Activated T-cell treated with anti-CD3 and anti-CD28 coated beads for 48 hours (primary cell): ENCODE results near the gene ECE2.
A peak's percentile ranks its signal among the peaks of the same experiment; 100 is the strongest.

Experiments used
- DNase-seq: peaks from one replicate; pipeline ENCODE4 v3.0.0-alpha.2; 2020; ENCODE audit warnings: low read depth

Gene ECE2

DNA sequence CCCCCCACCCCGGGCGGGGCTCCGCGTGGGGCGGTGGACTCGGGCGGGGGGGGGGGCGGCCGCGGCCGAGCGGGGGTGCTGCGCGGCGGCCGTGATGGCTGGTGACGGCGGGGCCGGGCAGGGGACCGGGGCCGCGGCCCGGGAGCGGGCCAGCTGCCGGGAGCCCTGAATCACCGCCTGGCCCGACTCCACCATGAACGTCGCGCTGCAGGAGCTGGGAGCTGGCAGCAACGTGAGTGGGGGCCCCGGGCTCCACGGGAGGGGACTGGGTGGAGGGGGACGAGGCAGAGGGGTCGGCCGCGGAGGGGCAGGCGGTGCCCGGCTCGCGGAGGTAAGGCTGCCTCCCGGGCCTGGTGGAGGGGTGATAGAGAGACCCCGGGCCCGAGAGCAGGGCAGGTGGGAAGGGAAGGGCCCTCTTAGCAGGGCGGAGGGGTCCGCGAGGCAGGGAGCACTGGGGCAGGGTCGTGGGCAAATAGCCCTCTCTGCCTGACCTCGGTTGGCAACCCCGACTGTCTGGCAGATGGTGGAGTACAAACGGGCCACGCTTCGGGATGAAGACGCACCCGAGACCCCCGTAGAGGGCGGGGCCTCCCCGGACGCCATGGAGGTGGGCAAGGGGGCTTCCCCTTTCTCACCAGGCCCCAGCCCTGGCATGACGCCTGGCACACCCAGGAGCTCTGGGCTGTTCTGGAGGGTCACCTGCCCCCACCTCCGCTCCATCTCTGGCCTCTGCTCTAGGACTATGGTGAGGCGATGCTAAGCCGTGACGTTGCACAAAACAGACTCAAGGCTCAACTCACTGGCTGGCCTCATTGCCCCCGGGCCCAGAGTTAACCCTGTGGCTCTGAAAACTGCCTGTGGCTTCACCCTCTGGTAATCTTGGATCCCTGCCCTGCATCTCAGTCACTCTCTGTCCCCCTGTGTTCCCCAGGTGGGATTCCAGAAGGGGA is at the start of gene ECE2:
ECE2 (plus strand) TSS at position 62 of the 950 bp plus-strand sequence; CDS start at position 194, 132 bp downstream.
- DNase-seq: no peak

DNA sequence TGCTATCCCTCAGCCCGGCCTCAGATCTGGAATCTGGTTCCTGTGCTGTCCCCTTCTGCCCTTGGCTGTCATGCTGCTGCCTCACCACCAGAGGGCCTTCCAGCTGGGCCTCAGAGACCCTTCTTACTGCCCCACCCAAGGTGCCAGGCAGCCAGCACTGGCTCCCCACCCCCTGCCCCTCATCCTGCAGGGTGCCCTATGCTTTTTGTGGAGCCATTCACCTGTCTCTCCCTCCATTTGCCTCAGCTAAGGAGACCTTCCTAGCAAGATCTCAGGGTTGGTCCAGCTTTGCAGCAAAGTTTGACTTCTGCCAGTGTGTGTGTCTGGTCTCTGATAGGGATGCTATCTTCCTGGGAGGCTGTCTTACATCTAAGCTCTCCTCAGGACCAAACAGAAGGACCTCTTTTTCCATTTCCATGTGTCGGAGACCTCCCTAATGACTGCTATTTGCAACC is 48.3 kb upstream of the ECE2 start:
- peak; percentile 44 for DNase-seq

DNA sequence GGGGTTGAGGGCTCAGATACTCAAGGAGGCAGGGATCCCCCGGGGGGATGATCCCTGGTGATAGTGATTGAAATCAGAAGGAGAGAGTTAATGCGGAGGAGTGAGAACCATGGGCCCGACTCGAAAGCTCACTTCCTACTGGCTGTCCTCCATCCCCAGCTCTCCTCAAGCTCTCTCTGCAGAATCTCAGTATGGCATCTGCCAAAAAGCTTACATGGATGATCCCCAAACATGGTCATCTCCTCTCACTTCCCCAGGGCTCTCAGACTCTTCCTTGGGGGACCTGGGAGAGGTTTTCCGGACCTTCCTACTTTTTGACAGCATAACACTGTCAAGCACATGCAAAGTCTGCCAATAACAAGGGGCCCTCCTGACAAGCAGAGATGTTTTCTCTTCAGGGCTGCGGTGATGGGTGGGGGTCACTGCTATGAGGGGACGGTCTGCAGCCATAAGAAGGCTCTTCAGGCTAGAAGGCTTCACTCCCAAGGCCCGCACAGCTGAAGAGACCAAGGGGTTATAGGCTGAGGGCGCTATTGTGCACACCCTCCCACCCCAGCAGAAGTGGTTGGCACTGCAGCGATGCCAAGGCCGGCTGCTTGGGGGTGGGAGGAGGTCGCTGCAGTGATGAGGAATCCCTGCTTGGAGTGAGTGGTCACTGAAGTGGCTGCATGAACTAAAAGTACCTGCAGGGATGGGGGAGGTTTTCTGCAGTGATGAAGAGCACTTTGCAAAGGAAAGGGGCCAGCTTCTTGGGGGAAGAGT is 47.3 kb upstream of the ECE2 start:
- DNase-seq: no peak

DNA sequence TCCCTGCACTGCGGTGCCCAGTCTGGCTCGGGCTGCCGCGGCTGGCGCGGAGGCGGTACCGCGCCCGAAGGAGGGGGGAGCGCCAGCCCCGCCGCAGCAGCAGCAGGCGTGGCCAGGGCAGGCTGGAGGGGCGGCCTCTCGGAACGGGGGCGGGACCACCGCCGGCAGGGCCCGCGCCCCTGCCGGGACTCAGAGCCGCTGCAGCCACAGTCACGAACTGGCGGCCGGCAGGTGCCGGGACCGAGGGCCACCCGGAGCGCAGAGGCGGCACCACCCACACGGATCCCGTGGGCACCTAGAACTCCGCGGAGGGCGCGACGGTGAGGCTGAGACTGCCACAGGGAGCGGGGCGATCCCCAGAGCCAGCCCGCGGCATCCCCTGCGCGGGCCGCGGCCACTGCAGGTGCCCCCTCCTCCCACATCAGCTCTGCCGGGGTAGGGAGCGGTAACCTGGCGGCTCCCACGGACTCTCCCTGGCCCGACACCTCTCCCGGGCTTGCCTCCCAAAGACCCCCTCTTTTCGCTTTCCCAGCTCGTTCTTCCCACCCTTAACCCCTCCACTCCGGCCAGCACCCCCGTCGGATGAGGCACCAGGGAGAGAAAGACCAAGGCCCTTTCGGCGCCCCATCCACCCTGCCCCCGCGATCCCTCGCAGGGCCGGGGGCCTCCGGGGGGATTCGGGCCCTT is 46.3 kb upstream of the ECE2 start, which contains the start of gene VWA5B2:
VWA5B2 (plus strand) TSS at position 192 of the 687 bp plus-strand sequence. CDS start 944 bp downstream, outside the sequence.
- peak; percentile 75 for DNase-seq

DNA sequence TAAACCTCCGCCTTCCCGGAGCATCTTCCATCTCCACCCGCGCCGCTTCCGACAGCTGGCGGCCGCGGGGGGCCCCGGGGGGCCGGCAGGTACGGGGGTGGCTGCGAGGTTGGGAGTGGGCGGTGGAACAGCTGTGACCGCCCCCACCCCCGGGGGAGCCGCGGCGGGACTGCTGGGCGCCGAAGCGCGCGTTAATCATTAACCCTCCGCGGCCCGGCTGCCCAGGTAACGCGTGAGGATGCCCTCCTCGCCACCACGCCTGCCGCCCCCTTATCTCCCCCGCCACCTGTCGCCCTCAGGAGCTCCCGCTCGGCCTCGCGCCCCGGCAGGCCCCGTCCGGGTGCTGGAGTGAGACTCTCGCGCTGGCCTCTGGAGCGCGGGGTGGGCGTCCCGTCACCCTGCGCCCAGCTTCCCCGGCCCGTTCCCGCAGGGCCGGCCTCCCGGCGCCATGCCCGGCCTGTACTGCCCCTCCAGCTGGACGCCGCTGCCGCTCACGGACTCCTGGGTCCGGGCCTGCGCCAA is 45.7 kb upstream of the ECE2 start:
- DNase-seq: no peak

DNA sequence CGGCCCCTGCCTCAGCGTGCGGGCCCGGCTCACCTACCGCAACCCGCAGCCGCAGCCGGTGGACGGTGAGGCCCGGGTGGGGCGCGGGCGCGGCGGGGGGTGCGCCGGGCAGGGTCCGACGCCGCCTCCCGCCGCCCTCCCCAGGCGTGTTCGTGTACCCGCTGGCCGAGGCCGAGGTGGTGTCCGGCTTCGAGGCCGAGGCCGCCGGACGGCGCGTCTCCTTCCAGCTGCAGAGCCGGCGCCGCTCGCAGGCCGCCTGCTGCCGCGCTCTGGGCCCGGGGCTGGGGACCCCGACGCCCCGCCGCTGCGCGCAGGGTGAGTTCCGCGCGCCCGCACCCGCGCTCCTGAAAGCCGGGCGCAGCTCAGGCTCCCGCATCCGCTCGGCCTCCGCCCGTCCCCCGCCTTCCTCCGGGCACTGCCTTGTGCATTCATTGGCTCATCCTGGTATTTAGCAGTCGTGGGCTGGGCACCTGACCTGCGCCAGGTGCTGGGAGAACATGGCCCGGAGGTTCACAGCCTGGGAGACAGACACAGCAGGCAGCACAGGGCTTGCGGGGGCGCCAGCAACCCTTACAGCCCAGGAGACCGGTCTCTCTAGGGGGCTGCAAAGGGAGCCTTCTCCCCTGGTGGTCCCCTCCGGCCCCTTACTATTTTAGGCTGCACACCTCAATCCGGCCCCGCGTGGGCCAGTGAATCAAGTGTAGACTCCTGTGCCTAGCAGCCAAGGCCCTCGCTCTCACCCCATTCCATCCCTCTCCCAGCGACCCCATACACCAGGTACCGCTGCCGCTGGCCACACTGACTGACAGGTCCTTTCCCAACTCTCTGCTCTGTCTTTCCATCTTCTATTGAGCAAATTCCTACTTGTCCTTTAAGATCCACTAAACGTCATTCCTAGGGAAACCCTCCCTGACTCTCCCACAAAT is 45.0 kb upstream of the ECE2 start:
- no peak for DNase-seq

DNA sequence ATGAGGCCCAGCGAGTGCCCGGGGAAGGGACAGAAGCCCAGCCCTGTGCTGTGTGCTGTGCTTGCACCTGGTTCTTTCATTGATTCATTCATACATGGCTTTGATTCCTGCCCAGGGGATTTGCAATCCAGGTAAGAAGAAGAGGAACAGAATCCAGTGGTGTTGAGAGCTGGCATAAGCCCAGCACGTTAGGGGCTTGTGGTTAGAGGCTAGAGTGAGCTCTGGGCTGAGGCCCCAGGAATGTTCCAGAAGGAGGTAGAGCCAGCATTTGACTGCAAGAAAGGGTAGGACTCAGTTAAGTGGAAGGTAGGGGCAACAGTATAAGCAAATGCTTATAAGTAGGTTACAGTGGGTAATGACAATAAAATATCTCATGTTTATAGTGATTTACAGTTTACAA is 44.2 kb upstream of the ECE2 start:
- DNase-seq: no peak

DNA sequence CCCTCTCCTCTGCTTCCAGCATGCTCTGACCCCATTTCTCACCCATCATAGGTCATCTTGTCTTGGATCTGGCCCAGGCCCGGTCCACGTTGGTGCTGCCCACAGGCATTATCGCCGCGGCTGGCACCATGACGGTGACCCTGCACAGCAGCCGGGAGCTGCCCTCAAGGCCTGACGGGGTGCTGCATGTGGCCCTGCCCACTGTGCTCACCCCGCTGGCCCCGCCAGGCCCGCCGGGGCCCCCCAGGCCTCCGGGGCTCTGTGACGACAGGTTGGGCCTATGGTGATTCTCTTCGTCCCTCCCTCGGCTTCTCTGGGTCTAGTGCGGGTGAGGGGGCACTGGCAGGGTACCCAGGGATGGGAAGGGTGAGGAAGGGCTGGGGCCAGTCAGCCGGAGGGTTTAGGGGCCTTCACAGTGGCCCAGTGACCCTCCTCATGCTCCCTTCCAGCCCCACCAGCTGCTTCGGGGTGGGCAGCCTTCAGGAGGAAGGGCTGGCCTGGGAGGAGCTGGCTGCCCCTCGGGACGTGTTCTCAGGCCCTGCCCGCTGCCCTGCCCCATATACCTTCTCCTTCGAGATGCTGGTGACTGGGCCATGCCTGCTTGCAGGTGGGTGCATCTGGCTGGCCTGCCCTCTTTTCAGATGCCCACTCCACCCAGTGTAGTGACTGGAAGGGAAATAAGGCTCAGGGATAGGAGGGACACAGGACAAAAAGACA is 42.5 kb upstream of the ECE2 start:
- no peak for DNase-seq

DNA sequence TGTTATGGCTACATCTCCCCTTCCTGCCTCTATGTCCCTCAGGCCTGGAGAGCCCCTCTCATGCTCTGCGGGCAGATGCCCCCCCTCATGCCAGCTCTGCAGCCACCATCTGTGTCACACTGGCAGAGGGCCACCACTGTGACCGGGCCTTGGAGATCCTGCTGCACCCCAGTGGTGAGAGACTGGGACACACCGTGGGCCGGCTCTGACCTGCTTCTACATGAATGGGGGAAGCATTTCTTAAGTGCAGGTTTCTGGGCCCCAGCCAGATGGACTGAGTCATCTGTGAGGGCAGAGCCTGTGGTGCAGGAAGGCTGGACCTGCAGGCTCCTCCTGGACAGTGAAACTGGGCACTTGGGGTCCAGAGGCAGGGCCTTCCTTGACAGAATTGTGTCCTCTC is 41.6 kb upstream of the ECE2 start:
- DNase-seq: no peak

DNA sequence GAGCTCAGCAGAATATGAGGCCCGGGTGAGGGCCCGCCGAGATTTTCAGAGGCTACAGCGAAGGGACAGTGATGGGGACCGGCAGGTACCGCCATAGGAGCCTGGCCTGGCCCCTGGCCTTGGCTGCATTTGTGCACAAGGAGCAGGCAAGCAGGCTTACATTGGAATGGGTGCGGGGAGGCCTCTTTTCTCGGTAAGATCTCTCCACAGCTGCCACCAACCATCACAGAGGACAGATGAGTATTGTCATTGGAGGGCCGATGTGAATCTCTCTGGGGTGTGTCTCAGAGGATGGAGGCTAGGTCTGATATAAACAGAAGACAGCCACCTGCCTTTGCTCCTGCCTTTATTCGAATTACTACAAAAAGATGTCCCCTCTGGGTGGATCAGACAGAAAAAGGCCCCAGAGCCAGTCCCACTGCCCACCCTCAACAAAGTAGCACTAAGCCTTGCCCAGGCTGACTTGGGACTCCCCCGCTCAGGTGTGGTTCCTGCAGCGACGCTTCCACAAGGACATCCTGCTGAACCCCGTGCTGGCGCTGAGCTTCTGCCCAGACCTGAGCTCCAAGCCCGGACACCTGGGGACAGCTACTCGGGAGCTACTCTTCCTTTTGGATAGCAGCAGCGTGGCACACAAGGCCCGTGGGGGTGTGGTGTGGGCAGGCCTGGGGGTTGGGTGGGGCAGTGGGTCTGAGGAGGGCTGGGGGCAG is 41.0 kb upstream of the ECE2 start:
- no peak for DNase-seq

DNA sequence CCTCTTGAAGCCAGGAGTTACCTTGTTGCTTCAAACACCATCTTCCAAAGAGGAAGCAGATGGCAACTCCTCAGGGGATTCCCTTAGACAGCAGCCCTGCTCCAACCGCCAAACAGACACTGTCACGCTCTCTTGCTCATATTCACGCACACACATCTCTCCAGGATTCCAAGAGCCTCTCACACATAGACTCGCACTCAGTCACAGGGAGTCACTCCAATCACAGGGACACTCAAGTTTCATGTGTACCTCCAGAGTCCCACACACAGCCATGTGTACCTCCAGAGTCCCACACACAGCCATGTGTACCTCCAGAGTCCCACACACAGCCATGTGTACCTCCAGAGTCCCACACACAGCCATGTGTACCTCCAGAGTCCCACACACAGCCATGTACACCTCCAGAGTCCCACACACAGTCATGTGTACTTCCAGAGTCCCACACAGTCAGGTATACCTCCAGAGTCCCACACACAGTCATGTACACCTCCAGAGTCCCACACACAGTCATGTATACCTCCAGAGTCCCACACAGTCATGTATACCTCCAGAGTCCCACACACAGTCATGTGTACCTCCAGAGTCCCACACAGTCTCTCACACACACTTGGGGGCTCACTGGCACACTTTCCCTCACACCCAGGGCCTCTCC is 40.3 kb upstream of the ECE2 start:
- no peak for DNase-seq

DNA sequence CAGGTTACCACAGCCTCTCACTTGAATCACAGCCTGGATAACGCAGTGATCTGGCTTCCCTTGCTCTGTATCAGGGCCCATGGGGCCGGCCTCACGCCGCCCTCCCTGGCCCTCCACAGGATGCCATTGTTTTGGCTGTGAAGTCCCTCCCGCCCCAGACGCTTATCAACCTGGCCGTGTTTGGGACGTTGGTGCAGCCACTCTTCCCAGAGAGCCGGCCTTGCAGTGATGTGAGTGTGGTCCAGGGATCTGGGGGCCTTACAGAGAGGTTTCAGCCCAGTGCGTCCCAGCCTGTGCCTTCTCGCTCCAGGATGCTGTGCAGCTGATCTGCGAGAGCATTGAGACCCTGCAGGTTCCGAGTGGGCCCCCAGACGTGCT is 39.8 kb upstream of the ECE2 start:
- DNase-seq: no peak

DNA sequence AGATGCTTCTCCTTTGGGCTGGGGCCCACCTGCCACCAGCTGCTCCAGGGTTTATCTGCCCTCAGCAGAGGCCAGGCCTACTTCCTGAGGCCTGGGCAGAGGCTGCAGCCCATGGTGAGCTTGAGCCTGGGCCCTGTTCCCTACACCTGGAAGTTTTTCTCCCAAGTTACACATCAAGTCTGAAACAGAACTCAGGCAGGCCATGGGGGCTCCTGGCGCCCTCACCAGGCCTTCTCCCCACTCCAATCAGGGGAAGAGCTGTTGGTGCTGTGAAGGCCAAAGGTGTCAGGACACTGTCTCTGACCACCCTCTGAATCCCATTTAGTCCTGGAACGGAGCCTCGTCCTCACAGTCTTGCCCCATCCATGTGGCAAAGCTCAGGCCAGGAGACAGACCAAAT is 39.2 kb upstream of the ECE2 start:
- no peak for DNase-seq

DNA sequence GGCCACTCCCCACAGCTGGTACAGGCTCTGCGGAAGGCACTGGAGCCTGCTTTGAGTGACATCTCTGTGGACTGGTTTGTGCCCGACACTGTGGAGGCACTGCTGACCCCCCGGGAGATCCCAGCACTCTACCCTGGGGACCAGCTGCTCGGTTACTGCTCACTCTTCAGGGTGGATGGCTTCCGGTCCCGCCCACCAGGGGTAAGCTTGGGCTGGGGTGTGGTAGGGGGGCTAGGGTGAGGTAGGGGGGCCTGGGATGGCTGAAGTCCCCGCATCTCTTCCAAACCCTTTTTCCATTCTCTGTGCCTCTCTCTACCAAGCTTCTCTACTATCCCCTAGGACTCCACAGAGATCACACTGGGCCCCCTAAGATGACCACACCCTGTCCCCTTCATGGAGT is 38.6 kb upstream of the ECE2 start:
- DNase-seq: no peak

DNA sequence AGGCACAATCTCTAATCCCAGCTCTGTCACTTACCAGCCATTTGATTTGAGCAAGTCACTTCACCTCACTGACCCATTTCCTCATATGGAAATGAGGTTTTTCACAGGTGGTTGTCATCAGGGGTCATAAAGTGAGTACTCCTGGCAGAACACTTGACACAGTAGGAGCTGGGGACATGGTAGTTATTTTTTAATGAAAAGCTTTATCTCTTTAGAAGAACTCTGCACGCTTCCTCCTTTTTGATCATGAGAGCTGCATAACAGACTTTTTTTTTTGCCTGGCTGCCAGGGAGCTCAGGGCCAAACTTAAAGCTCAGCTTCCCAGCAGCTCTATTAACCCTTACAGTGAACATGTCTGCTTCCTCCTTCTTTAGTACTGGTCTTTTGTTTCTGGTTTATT is 38.0 kb upstream of the ECE2 start:
- DNase-seq: no peak

DNA sequence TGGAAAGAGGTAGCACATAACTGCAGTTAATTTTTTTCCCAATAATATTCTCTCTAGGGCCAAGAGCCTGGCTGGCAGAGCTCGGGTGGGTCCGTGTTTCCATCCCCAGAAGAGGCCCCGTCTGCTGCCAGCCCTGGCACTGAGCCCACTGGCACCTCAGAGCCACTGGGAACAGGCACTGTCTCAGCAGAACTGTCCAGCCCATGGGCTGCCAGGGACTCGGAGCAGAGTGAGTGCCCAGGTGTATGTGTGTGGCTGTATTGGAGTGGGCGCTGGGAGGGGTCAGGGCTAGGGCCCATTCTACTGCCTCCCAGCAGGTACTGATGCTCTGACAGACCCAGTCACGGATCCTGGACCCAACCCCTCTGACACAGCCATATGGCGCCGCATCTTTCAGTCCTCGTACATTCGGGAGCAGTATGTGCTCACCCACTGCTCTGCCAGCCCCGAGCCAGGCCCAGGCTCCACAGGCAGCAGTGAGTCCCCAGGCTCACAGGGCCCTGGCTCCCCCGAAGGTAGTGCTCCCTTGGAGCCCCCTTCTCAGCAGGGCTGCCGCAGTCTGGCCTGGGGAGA is 37.5 kb upstream of the ECE2 start:
- no peak for DNase-seq

DNA sequence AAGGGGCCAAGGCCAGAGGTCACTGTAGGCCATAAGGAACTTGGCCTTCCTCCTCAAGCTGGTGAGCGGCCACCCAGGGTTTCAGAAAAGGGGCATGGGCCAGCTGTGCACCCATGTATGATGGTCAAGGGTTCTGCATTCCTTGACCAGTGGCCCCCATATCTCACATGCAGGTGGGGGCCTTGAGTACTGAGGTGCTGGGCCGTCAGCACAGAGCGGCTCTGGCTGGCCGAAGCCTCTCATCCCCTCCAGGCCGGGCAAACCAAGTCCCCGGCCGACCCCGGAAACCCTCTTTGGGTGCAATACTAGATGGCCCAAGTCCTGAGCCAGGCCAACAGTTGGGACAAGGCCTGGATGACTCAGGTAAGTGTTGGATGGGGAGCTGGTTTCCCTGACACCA is 36.6 kb upstream of the ECE2 start:
- DNase-seq: no peak

DNA sequence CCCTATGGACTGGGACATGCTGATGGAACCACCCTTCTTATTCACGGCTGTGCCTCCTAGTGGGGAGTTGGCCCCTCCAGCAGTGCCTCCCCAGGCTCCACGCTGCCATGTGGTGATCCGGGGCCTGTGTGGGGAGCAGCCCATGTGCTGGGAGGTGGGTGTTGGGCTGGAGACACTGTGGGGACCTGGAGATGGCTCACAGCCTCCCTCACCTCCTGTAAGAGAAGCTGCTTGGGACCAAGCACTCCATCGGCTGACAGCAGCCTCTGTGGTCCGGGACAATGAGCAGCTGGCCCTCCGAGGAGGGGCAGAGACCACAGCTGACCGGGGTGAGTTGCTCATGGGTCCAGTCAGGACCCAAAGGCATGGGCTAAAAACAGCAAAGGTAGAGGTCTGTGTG is 36.1 kb upstream of the ECE2 start:
- no peak for DNase-seq
